GM19372 (cell line): ENCODE measurements around the gene EMSY.
"Not testable (repeated sequence)": the region's sequence is repeated elsewhere in the genome, so short reads cannot be mapped to it uniquely, and the experiment has no call there.

Experiments
- ATAC-seq: cut with Tn5 transposase; IDR thresholded peaks from one replicate; pipeline ENCODE4 v1.9.1; 2021; ENCODE audit warnings: mild to moderate bottlenecking, low read depth, moderate library complexity; ENCODE audit not compliant: unreplicated experiment

Gene EMSY

GRCh38 chr11:76589964-76590950, 145.4 kb downstream of the EMSY start:
- ATAC-seq = no peak

DNA sequence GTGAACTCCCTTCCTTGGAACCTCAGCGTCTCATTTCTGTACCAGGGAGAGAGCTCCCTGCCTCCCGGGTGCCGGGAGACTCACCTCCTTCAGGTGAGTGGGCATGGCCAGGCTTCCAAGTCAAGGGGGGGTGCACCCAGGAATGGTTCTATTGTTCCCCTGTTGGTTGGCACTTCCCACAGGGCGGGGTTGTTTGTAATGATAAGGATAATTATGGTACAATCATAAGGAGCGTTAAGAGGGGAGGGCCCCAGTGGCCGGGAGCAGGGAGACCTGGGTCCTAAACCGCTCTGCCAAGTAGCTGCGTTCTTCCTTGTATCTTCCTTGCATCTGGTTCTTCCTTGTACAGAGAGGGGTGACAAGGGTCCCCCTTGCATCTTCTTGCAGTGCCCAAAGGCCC, 146.6 kb downstream of the EMSY start:
- ATAC-seq = no peak

- ATAC-seq = no peak
Observed at GRCh38 chr11:76592025-76592914, 147.5 kb downstream of the EMSY start.

DNA sequence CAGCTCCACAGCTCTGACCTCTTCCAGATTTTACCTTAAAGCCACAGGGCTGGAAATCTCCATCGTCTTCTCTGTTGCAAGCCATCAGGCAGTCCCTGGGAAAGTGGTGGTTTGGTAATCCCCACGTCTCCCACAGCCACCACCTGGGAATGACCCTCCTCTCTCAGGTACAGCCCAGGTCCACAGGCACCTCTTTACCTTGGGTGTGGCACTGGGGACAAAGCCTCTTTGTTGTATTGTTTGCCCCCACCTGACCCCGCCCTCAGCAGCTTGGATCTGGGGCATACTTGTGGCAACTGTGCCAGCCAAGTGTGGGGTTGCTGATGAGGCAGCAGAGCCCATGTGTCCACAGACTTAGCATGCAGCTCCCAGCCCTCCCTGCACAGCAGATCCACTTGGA, 148.1 kb downstream of the EMSY start:
- ATAC-seq = no peak

DNA sequence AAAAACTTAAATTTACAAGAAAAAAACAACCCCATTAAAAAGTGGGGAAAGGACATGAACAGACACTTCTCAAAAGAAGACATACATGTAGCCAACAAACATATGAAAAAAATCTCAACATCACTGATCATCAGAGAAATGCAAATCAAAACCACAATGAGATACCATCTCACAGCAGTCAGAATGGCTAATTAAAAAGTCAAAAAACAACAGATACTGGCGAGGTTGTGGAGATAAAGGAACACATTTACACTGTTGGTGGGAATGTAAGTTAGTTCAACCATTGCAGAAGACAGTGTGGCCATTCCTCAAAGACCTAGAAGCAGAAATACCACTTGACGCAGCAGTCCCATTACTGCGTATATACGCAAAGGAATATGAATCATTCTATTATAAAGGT, 150.3 kb downstream of the EMSY start:
- not testable (repeated sequence) for ATAC-seq

DNA sequence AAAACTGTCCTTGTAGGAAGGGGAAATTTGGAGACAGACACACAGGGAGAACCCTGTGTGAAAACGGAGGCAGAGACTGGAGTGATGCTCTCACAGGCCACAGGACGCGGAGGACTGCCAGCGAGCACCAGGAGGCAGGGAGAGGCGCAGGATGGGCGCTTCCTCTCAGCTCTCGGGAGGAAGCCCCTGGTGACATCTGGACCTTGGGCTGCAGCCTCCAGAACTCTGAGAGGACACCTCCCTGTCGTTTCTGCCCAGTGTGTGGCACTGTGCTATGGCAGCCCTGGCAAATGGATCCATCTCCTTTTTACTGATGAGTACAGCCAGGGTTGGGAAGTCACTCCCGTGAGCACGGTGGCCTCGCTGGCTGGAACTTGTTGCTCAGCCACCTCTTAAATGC, 151.8 kb downstream of the EMSY start:
- ATAC-seq = no peak

DNA sequence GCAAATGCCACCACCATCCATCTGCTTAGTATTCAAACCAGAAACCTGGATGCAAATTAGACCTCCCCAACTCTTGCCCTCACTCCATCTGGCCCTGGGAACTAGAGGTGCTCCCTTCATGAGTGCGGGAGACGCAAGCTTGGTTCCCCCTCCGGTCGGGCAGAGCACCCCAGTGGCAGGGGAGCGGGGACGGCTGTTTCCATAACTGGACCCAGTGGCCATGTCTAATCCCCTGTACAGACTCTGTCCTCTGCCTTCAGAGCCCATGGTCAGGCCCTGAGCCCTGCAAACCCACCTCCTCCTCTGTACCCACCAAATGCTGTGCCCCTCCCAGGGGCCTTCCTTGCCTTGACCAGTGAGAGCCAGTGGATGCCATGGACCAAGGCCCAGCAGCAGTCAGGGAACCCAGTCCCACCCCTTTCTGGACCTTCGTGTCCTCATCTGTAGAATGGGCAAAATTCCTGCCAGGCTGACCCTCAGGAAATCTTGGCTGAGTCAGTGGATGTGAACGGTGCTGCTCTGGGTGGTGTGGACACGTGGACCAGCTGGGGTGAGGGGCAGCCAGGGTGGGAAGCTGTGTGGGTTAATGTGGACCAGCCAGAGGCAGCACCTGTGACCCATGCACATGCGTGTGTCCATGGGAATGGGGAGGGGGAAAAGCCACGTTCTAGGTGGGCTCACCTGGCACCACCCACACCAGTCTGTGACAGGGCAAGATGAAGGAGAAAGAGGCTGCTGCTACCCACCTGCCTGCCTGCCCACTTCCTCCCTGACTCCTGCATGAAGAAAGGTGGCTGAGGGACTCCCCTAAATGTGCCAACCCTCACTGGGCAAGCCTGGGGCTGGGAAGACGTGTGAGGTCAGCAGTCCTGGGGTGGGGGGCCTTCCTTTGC, 153.0 kb downstream of the EMSY start:
- no peak for ATAC-seq

- no peak for ATAC-seq
Observed at GRCh38 chr11:76598426-76598839, 153.6 kb downstream of the EMSY start.

GRCh38 chr11:76599041-76600013, 154.5 kb downstream of the EMSY start:
- ATAC-seq = no peak

GRCh38 chr11:76600124-76600655, 155.4 kb downstream of the EMSY start:
- ATAC-seq = no peak

DNA sequence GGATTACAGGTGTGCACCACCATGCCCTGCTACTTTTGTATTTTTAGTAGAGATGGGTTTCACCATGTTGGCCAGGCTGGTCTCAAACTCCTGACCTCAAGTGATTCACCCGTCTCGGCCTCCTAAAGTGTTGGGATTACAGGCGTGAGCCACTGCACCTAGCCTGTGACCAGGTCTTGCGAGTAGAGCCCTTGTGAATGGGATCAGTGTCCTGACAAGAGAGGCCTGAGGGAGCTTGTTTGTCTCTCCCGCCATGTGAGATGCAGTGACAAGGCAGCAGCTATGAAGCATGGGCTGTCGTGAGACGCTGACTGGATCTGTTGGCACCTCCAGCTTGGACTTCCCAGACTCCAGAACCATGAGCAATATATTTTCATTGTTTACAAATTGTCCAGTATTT, 156.5 kb downstream of the EMSY start:
- ATAC-seq = no peak

DNA sequence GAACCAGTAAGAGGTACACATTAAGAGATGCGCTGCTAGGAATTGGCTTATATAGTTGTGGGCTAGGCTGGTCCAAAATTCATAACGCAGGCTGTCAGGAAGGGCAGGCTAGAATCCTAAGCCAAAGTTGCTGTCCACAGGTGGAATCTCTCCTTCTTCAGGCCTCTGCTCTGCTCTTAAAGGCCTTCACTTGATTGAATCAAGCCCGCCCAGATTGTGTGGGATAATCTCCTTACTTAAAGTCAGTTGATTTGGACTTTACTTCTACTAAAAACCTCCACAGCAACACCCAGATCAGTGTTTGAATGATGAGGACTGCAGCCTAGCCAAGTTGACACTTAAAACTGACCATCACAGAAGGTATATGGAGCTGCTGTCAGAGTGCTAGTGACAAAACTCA, 156.9 kb downstream of the EMSY start:
- no peak for ATAC-seq

GRCh38 chr11:76602431-76602861, 157.6 kb downstream of the EMSY start:
- no peak for ATAC-seq
